DND-41 (cell line): Measurements from ENCODE around the gene PSMG3.

Experiments used
- ATAC-seq: fragments of 200-7000 bp; cut with Tn5 transposase; 3 replicates; pipeline ENCODE4 v1.9.1; 2021; ENCODE audit warnings: low read depth; ENCODE audit not compliant: insufficient read depth
- DNase-seq: peaks from one replicate; pipeline ENCODE4 v3.0.0-alpha.2; 2020
- H2AFZ ChIP-seq: 2 replicates; pipeline ENCODE4 v1.6.0; 2012; ENCODE audit warnings: low read depth, low read length
- H3K27ac ChIP-seq: 2 replicates; pipeline ENCODE4 v1.5.1; 2012; ENCODE audit warnings: low read length, inconsistent platforms
- H3K27me3 ChIP-seq: fragments of 200-600 bp; sonication (generic); 2 replicates; pipeline ENCODE4 v1.6.0; 2012; ENCODE audit warnings: low read length, mild to moderate bottlenecking, inconsistent platforms; ENCODE audit not compliant: insufficient read depth, poor library complexity
- H3K36me3 ChIP-seq: 2 replicates; pipeline ENCODE4 v1.5.1; 2012; ENCODE audit warnings: low read length, inconsistent platforms; ENCODE audit not compliant: insufficient read depth
- H3K4me1 ChIP-seq: 2 replicates; pipeline ENCODE4 v1.5.1; 2012; ENCODE audit warnings: mild to moderate bottlenecking, low read length; ENCODE audit not compliant: insufficient read depth
- H3K4me2 ChIP-seq: 2 replicates; pipeline ENCODE4 v1.6.0; 2012; ENCODE audit warnings: mild to moderate bottlenecking, moderate library complexity, low read length, inconsistent platforms; ENCODE audit not compliant: insufficient read depth
- H3K4me3 ChIP-seq, 2 experiments: fragments of 200-600 bp in 1 of 2; shearing (Covaris generic) in 1 of 2; 2 replicates each; pipeline ENCODE4 v1.5.1; 2012 to 2016; ENCODE audit warnings: inconsistent platforms in 2 of 2, low read length in 2 of 2, mild to moderate bottlenecking in 2 of 2, low read depth in 1 of 2, moderate library complexity in 1 of 2
- H3K79me2 ChIP-seq: 2 replicates; pipeline ENCODE4 v1.6.0; 2012; ENCODE audit warnings: low read length, inconsistent platforms; ENCODE audit not compliant: insufficient read depth
- H3K9ac ChIP-seq: 2 replicates; pipeline ENCODE4 v1.6.0; 2012; ENCODE audit warnings: low read depth, mild to moderate bottlenecking, inconsistent platforms, low read length, moderate library complexity
- H3K9me3 ChIP-seq: 2 replicates; pipeline ENCODE4 v1.5.1; 2012; ENCODE audit warnings: low read length, moderate library complexity, mild to moderate bottlenecking, inconsistent platforms; ENCODE audit not compliant: insufficient read depth, severe bottlenecking
- H4K20me1 ChIP-seq: 2 replicates; pipeline ENCODE4 v1.6.0; 2012; ENCODE audit warnings: low read length; ENCODE audit not compliant: insufficient read depth
- EZH2 ChIP-seq: IDR thresholded peaks from 3 replicates; pipeline ENCODE4 v1.6.1; 2012; ENCODE audit warnings: borderline replicate concordance, low read depth, mild to moderate bottlenecking, moderate library complexity, low read length, inconsistent platforms; ENCODE audit not compliant: severe bottlenecking
- TF ChIP-seq, protein P1 (sequence below): IDR thresholded peaks from 2 replicates; pipeline ENCODE4 v1.5.1; 2012; ENCODE audit warnings: borderline replicate concordance, low read length, moderate library complexity, mild to moderate bottlenecking; ENCODE audit not compliant: poor library complexity, severe bottlenecking; ENCODE audit errors: extremely low read depth

Gene PSMG3

GRCh38 chr7:1569440-1569832 lies 396 bp downstream of the PSMG3 start:
- Histone ChIP-seq H3K27ac (peak overlapping the region; percentile 80), H3K4me1 (peaks cover 38% of the 10 kb centered on the region), H4K20me1 (peaks cover 12% of the 10 kb centered on the region; the same call in 1 of the 2 replicates), H3K79me2 (peaks cover 28% of the 10 kb centered on the region), H3K36me3 (peaks cover 22% of the 10 kb centered on the region), H3K9me3 (no peaks in the 10 kb centered on the region), H3K4me2 (peak overlapping the region; percentile 90), H3K27me3 (no peaks in the 10 kb centered on the region), H2AFZ (peak overlapping the region; percentile 85), H3K4me3 (peak overlapping the region; percentile 53 to 75; a peak in 3 of 4 replicates), H3K9ac (peak overlapping the region; percentile 87)
- DNase-seq (no peak), ATAC-seq (no peak; the same call in 2 of the 3 replicates)
- TF ChIP-seq, protein P1, sequence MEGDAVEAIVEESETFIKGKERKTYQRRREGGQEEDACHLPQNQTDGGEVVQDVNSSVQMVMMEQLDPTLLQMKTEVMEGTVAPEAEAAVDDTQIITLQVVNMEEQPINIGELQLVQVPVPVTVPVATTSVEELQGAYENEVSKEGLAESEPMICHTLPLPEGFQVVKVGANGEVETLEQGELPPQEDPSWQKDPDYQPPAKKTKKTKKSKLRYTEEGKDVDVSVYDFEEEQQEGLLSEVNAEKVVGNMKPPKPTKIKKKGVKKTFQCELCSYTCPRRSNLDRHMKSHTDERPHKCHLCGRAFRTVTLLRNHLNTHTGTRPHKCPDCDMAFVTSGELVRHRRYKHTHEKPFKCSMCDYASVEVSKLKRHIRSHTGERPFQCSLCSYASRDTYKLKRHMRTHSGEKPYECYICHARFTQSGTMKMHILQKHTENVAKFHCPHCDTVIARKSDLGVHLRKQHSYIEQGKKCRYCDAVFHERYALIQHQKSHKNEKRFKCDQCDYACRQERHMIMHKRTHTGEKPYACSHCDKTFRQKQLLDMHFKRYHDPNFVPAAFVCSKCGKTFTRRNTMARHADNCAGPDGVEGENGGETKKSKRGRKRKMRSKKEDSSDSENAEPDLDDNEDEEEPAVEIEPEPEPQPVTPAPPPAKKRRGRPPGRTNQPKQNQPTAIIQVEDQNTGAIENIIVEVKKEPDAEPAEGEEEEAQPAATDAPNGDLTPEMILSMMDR, result no peak
- no peak for TF ChIP-seq EZH2

GRCh38 chr7:1569016-1569415 lies 816 bp downstream of the PSMG3 start:
- Histone ChIP-seq H4K20me1 (peaks cover 12% of the 10 kb centered on the region; the same call in 1 of the 2 replicates), H3K9ac (peak overlapping the region; percentile 87), H3K36me3 (peaks cover 22% of the 10 kb centered on the region), H2AFZ (peak overlapping the region; percentile 85), H3K9me3 (no peaks in the 10 kb centered on the region), H3K4me2 (peak overlapping the region; percentile 90), H3K4me3 (peak overlapping the region; percentile 53 to 75; a peak in 3 of 4 replicates), H3K27me3 (no peaks in the 10 kb centered on the region), H3K4me1 (peaks cover 38% of the 10 kb centered on the region), H3K79me2 (peaks cover 28% of the 10 kb centered on the region), H3K27ac (peak overlapping the region; percentile 80)
- TF ChIP-seq, protein P1, result no peak
- TF ChIP-seq EZH2, result no peak
- ATAC-seq (no peak), DNase-seq (peak; percentile 48)

GRCh38 chr7:1567896-1568510 lies 1.8 kb downstream of the PSMG3 start:
- Histone ChIP-seq H3K4me3 (no peak overlapping the region; a peak in 1 of 4 replicates), H3K9ac (no peak overlapping the region), H4K20me1 (peaks cover 12% of the 10 kb centered on the region; the same call in 1 of the 2 replicates), H3K4me2 (peak overlapping the region; percentile 90; the same call in 1 of the 2 replicates), H3K36me3 (peaks cover 22% of the 10 kb centered on the region), H3K4me1 (peaks cover 38% of the 10 kb centered on the region), H3K27ac (no peak overlapping the region; the same call in 1 of the 2 replicates), H2AFZ (no peak overlapping the region), H3K79me2 (peaks cover 28% of the 10 kb centered on the region), H3K27me3 (no peaks in the 10 kb centered on the region), H3K9me3 (no peaks in the 10 kb centered on the region)
- DNase-seq (no peak), ATAC-seq (no peak)
- no peak for TF ChIP-seq EZH2
- TF ChIP-seq, protein P1, result no peak
